Amniotic stem cell (primary cell): Measurements from ENCODE around the gene SLC51B.
"Not testable (repeated sequence)": the region's sequence is repeated elsewhere in the genome, so short reads cannot be mapped to it uniquely, and the experiment has no call there.

ENCODE experiments used
- DNase-seq: peaks from one replicate; lab custom pipeline; 2025; lab: John Stamatoyannopoulos, UW

Gene SLC51B

GRCh38 chr15:65083262-65083701, 38.1 kb downstream of the SLC51B start:
- DNase-seq, result no peak

GRCh38 chr15:65084500-65085206, 39.5 kb downstream of the SLC51B start:
- DNase-seq, result no peak

GRCh38 chr15:65085207-65085753, 40.1 kb downstream of the SLC51B start:
- no peak for DNase-seq

DNA sequence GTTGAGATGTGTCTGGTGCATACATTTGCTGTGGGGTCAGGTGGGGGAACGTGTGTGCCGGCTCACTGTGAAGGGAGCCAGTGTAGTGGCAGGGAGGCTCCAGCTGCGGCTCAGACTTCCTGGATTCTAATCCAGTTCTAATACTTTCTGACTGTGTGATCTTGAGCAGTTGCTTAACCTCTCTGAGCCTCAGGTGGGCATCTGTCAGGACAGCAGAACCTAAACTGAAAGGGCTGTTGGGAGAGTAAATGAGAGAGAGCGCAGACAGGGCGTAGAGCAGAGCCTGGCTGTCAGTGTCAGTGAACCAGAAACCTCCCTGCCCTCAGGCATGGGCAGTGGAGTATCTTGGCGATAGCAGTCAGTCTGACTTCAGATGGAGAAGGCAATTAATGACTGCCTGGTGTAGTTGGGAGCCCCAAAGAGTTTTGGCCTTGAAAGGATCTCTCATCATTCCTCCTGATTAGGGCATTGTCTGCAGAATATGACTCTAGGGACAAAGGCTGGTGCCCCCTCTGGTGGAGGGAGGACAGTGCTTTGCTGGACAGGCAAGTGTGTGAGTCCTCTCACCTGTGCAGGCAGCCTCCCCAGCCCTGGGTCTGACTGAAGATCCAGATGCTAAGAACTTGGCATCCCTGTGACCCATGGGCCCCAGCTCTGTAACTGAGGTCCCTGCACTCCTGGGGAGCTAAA, 40.9 kb downstream of the SLC51B start:
- DNase-seq, result no peak

- no peak for DNase-seq
These were observed 41.5 kb downstream of the SLC51B start for GRCh38 chr15:65086680-65087111.

DNA sequence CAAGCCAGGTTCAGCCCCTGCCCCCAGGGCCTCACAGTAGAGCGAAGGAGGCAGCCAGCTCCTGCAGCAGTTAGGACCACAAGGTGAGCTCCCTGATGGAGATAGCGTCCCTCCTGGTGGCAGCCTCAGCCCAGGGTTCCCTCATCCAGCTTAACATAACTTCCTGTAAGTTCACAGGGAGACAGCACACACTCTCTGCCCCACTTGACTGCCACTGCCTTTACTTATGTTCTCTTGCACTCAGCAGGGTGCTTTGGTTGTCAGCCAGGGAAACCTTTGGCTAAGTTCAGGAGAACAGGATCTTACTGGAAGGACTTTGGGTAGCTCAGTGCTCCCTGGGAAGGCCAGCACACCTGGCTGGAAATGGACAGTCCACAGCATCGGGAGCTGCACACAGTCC, 42.2 kb downstream of the SLC51B start:
- DNase-seq, result no peak

DNA sequence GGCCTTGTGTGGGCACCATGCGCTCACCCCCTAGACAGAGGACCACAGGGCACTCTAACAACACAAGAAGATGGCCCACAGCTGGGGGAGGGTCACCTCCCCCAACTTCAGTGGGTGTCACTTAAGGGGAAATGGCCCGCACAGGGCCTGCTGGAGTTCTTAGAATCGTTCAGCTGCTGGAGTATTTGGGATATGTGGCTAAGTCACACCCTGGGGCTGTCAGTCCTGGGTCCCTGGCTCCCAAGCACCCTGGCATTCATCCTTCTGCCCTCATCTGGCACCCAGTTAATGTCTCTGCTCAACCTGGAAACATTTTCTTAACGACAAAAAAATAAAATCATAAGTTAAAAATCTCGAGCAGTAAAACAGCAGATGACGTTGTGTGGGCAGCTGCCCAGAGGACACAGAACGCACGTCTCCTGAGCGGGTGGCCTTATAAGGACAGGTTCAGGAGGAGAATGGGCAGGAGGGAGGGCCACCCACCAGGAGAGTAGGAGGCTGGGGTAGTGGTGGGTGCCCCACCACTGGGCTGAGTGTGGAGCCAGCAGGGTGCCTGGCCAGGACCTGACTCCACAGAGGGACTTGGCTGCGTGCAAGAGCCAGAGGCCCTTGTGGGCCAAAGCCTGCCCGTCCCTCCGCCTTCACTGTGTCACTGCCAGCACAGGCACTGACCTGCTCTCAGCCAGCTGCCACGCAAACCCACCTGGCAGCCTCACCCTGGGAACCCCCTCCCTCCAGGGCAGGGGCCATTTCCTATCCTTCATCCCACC, 42.9 kb downstream of the SLC51B start:
- no peak for DNase-seq

GRCh38 chr15:65088643-65089021, 43.4 kb downstream of the SLC51B start:
- no peak for DNase-seq

GRCh38 chr15:65089206-65089824, 44.1 kb downstream of the SLC51B start:
- no peak for DNase-seq

GRCh38 chr15:65091946-65092770, 47.0 kb downstream of the SLC51B start:
- no peak for DNase-seq

GRCh38 chr15:65092911-65093792, 48.0 kb downstream of the SLC51B start:
- DNase-seq, result no peak

DNA sequence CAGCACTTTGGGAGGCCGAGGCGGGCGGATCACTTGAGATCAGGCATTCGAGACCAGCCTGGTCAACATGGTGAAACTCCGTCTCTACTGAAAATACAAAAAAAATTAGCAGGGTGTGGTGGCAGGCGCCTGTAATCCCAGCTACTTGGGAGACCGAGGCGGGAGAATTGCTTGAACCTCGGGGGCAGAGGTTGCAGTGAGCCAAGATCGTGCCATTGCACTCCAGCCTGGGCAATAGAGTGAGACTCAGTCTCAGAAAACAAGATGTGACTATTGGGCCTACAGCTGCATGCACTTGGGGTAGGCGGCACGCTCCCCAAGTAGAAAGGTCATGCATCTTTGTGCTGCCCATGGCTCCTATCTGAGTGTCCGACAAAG, 48.6 kb downstream of the SLC51B start:
- not testable (repeated sequence) for DNase-seq

GRCh38 chr15:65094294-65094995, 49.3 kb downstream of the SLC51B start:
- DNase-seq, result no peak

GRCh38 chr15:65095011-65095746, 50.0 kb downstream of the SLC51B start:
- no peak for DNase-seq

DNA sequence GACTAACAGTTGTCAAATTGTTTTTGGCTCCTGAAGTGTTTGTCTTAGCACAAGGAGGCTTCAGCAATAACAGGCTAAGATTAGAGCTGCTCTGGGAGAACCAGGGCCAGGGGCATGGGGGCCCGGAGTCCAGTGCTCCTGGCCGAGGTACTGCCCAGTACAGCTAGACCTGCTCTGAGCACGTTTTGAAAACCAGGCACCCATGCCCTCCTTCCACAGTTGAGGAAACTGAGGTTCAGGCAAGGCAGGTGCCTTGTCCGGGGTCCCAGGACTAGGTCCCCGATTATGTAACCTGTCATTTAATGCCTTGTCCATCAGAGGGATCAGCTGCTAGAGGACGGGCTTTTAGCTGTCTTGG, 50.5 kb downstream of the SLC51B start:
- DNase-seq, result no peak

DNA sequence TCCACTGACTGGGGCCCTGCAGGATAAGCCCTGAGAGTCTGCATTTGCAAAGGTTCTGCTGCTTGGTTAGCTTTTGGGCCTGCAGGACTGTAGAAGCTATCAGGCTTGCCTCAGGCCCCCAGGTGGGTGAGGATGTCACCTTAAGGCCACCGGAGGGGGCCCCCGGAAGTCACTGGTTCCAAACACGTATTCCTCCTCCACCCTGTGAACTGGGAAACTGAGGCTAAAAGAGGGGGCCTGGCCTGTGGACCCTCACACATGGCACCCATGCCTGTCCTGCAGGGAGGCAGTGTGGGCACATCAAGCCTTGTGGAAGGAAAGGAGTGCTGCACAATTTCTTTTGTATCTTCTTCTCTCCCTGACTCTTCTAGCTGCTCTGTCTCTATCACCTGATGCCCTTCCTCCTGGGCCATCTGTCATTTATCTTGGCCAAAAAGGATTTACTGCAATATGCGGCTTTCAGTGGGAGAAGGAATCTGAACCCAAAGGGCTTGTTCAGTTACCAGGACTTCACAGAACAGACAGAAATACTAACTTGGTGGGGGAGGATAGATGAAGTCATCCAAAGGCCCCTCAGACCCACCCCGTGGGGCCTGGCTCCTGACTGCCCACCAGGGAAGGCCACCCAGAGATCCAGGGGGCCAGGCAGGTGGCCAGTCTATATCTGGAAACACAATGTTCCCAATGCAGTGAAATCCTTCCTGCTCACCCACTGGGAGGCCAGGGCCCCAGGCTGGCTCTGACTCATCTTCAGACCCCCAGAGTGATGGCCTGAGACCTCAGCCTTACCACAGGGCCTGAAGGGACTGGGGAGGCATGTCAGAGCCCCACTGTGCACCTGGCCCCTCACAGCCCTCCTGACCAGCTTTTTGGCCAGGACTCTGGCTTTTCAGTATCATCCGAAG, 51.5 kb downstream of the SLC51B start:
- DNase-seq, result no peak

GRCh38 chr15:65097651-65098263, 52.6 kb downstream of the SLC51B start:
- no peak for DNase-seq
